Thymus (tissue), 11 donors: Measurements from ENCODE around the gene KCNH8. TPM values are rescaled to one million over a fixed set of nuclear protein-coding genes. Genes with fewer than 3 reads are reported as not detected.

Source experiments
- DNase-seq, 9 donors: peaks; one replicate each; pipeline ENCODE4 v3.0.0-alpha.2; 2013; ENCODE audit warnings: low spot score in 9 of 9, low read depth in 6 of 9, missing footprints in 1 of 9
- H3K27ac ChIP-seq, 2 donors: one replicate each; pipeline ENCODE4 v1.5.1; 2013; ENCODE audit warnings: control low read depth in 1 of 2, low read depth in 1 of 2, low read length in 1 of 2, mild to moderate bottlenecking in 1 of 2, moderate library complexity in 1 of 2
- H3K27me3 ChIP-seq, 2 donors: one replicate each; pipeline ENCODE4 v1.5.1; 2013; ENCODE audit warnings: low read length in 1 of 2; ENCODE audit not compliant: control insufficient read depth in 2 of 2, insufficient read depth in 1 of 2
- H3K36me3 ChIP-seq, 2 donors: one replicate each; pipeline ENCODE4 v1.5.1; 2013; ENCODE audit warnings: low read length in 1 of 2, mild to moderate bottlenecking in 1 of 2, moderate library complexity in 1 of 2; ENCODE audit not compliant: control insufficient read depth in 2 of 2, insufficient read depth in 2 of 2
- H3K4me1 ChIP-seq, 2 donors: one replicate each; pipeline ENCODE4 v1.5.1; 2013; ENCODE audit warnings: low read length in 2 of 2; ENCODE audit not compliant: control insufficient read depth in 2 of 2, insufficient read depth in 2 of 2
- H3K4me3 ChIP-seq, 2 donors: one replicate each; pipeline ENCODE4 v1.5.1; 2013; ENCODE audit warnings: low read length in 2 of 2, control low read depth in 1 of 2, mild to moderate bottlenecking in 1 of 2
- H3K9me3 ChIP-seq, 2 donors: one replicate each; pipeline ENCODE4 v1.5.1; 2013; ENCODE audit warnings: low read length in 1 of 2, mild to moderate bottlenecking in 1 of 2; ENCODE audit not compliant: control insufficient read depth in 2 of 2, insufficient read depth in 1 of 2
- WGBS: extraction: QIAGEN DNeasy Blood & Tissue Kit; methylation state at CpG from one replicate; pipeline ENCODE4 v1.1.7; 2013; 5-methylcytosine and 5-hydroxymethylcytosine counted together
- polyA plus RNA-seq: library from polyadenylated mRNA; stranded (reverse); fragments of 200-250 nt; gene quantifications from one replicate; pipeline ENCODE4 v1.2.3, GENCODE V29; 2013
- total RNA-seq: library from RNA; stranded (reverse); fragments of 120-200 nt; gene quantifications from one replicate; pipeline ENCODE4 v1.2.4, GENCODE V29; 2013
- donor health status: healthy.

The KCNH8 gene
- total and polyA plus RNA-seq, 2 donors, result 0.33 to 0.80 TPM

DNA sequence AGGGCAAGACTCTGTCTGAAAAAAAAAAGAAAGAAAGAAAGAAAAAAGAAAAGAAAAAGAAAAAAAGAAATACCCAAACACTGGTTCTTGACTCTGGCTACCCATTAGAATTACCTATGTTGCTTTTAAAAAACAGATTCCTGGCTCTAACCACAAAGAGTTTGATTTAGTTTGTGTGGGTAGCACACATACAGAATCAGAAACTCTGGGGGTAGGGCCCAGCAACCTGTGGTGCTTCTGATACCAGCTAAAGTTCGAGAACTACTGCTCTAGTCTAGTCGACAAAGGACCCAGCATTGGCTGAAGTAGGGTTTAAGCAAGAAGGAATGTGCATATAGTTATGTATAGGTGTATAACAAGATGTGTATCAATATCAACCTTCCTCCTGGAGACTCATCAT is 393.0 kb downstream of the KCNH8 start:
- Histone ChIP-seq H3K9me3 (no peaks in the 10 kb centered on the region), H3K27me3 (no peaks in the 10 kb centered on the region), H3K36me3 (no peaks in the 10 kb centered on the region), H3K27ac (no peak overlapping the region), H3K4me1 (peaks cover 2 to 5% of the 10 kb centered on the region in 2 donors), H3K4me3 (no peak overlapping the region)
- 89% methylated on average over 2 of the region's 2 CpGs for whole genome bisulfite sequencing
- no peak for DNase-seq

DNA sequence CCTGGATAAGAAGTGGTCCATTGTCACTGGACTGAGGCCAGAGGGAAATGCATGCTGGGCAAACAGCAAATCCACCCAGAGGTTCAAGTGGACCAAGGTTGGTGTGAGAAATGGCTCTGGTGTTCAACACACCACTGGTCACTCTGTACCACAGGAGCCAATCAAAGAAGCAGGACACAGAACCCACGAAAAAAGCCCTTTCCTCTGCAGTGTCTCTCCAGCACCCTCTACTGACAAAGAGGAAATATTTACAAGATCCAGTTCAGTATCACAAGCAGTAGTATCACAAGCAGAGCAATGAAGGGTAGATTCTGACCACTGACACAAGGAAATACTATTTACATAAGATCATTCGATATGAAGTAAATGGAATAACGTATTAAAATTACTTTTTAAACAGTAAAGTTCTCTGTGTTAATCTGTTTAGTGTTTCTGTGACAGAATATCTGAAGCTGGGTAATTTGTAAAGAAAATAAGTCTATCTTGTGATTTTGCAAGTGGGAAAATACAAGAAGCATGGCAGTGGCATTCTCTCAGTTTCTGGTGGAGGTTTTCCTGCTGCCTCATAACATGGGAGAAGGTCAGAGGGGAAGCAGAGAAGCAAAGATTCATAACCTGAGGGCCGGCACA is 395.0 kb downstream of the KCNH8 start:
- Histone ChIP-seq H3K27me3 (no peaks in the 10 kb centered on the region), H3K27ac (no peak overlapping the region), H3K9me3 (no peaks in the 10 kb centered on the region), H3K4me3 (no peak overlapping the region), H3K36me3 (no peaks in the 10 kb centered on the region), H3K4me1 (peaks cover 2 to 5% of the 10 kb centered on the region in 2 donors)
- WGBS, result 39% methylated on average over 4 of the region's 4 CpGs
- peak in 3 of 9 donors; percentile 12 to 27 (median 13) for DNase-seq

DNA sequence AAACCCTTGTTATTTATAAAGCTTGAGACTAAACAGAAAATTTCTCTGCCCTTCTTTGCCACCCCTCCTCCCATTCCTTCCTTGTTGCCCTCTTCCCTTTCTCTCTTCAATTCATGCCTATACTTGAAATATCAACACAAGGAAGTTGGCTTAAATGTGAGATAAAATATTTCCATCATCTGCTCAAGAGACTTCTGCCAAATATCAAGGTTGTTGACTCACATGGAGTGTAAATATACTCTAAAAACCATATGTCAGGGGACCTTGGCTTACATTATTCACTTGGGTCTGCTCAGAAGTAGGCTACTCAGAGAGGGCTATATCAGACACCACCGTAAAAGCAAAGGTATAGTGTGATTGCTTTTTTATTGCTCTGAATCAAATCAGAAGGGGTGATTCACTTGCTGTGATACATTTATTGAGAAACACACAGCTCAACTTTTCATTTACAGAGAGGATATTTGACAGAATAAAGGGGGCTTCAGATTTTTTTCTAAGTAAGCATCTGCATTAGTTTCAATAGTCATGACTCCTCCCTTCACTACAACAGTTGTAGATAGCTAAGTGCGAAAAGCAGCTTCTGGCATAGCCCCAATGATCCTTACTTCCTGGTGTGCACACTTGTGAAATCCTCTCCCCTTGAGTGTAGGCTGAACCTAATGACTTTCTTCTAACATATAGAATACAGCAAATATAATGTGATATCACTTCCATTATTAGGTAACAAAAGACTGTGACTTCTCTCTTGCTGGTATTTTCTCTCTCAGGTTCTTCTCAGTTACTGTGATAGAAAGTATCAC is 399.6 kb downstream of the KCNH8 start:
- H3K4me1 ChIP-seq, result no peaks in the 10 kb centered on the region
- WGBS, result 96% methylated on average over 2 of the region's 2 CpGs
- H3K4me3 ChIP-seq, result no peak overlapping the region
- H3K27me3 ChIP-seq, result no peaks in the 10 kb centered on the region
- no peaks in the 10 kb centered on the region for H3K9me3 ChIP-seq
- no peaks in the 10 kb centered on the region for H3K36me3 ChIP-seq
- no peak overlapping the region for H3K27ac ChIP-seq
- no peak for DNase-seq

DNA sequence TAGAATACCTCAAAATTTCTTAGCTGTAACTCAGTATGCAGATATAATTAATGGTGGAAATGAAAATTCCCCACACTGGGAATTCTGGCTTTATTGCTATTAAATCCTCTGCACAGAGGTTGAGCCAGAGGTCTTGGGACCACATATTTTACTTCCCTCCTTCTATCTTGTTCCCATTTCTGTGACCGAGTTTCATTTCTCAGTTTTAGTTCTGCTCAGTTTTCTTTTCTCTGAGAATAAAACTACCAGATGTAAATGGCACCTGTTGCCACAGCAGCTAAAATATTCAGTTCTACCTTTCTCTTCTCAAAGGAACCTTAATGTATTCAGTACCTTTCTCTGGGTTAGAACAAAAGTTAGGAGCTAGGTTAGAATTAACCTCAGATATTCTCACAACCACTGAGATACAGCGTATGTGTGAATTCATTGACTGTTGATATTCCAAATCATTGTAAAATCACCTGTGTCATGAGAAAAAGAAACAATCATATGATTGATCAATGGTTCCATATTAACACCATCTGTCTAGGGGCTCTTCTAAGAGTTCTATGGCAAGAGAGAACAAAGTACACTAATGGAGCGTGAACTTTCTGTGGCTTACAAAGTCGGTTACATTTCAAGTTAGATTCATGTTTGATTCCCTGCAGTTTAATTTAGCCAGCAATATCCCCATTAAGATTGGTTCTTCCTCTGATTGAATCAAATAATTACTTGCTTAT is 411.6 kb downstream of the KCNH8 start:
- WGBS, result 47% methylated on average over 4 of the region's 4 CpGs
- Histone ChIP-seq H3K27me3 (no peaks in the 10 kb centered on the region), H3K4me3 (no peak overlapping the region), H3K27ac (no peak overlapping the region), H3K9me3 (no peaks in the 10 kb centered on the region), H3K4me1 (no peaks in the 10 kb centered on the region), H3K36me3 (no peaks in the 10 kb centered on the region)
- DNase-seq, result no peak

DNA sequence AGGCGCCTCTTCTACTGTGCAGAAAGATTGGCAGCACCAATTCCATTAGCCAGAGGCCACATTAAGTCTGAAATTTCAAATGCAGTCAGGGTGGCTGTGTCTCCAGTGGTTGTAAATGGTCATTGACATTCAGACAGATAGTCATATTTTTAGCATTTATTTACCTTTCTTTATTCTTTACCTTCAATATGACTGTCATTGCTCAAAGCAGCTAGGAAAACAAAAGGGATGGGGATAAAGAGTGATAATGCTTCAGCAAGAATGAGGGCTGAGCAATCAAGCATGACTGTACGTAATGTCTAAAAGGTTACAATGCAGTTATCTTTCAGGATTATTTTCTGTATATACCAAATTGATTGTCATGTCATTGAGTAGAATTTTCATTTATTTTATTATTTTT is 425.3 kb downstream of the KCNH8 start:
- Histone ChIP-seq H3K27ac (no peak overlapping the region), H3K36me3 (no peaks in the 10 kb centered on the region), H3K27me3 (no peaks in the 10 kb centered on the region), H3K9me3 (no peaks in the 10 kb centered on the region), H3K4me1 (no peaks in the 10 kb centered on the region), H3K4me3 (no peak overlapping the region)
- WGBS, result 95% methylated on average over 2 of the region's 2 CpGs
- DNase-seq, result no peak

DNA sequence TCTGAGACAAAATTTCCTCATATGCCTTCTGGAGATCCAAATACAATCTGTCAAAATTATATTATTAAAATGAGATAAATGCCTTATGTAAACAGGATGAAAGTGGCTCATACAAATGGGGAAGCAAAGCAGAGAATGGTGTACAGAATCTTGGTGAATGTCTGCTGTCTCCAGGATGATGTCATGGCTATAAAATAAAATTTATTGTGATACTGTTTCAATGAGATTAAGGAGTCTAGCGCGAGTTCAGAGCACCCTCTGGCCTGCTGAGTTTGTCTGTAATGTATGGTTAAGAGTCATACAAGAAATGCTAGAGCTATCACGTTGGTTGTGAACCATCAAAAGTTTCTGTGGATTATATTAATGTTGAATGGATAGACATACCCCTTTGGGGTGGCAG is 426.0 kb downstream of the KCNH8 start:
- 91% methylated on average over 3 of the region's 3 CpGs for WGBS
- H3K9me3 ChIP-seq, result no peaks in the 10 kb centered on the region
- no peaks in the 10 kb centered on the region for H3K36me3 ChIP-seq
- no peaks in the 10 kb centered on the region for H3K4me1 ChIP-seq
- H3K27ac ChIP-seq, result no peak overlapping the region
- DNase-seq, result no peak
- H3K27me3 ChIP-seq, result no peaks in the 10 kb centered on the region
- no peak overlapping the region for H3K4me3 ChIP-seq

DNA sequence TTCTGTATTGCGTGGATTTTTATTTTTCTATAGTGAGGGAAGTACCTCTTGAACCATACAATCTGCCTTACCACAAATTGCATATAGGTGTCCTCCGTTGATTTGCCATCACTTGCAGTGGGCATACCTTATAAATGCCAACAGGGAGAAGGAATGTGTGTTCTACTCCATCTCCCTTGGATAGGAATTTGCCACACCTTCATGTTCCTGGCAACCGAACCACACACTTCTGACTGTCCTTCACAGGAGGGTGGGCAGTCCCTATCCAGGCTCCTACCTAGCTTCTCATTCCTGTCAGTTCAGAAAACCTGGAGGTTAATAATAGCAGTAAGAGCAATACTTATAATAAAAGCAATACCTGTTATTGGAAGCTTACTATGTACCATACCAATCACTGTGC is 428.0 kb downstream of the KCNH8 start:
- H3K27ac ChIP-seq, result no peak overlapping the region
- H3K9me3 ChIP-seq, result no peaks in the 10 kb centered on the region
- WGBS, result 97% methylated on average over 3 of the region's 3 CpGs
- no peaks in the 10 kb centered on the region for H3K27me3 ChIP-seq
- no peaks in the 10 kb centered on the region for H3K36me3 ChIP-seq
- no peak overlapping the region for H3K4me3 ChIP-seq
- H3K4me1 ChIP-seq, result no peaks in the 10 kb centered on the region
- DNase-seq, result no peak
